ENCODE results near the gene VAMP2. TPM values are rescaled to one million over a fixed set of nuclear protein-coding genes. Genes with fewer than 3 reads are reported as not detected.

Gene VAMP2
- total RNA-seq, 1 donor, result 5.6 TPM

- TF ChIP-seq, protein P1, sequence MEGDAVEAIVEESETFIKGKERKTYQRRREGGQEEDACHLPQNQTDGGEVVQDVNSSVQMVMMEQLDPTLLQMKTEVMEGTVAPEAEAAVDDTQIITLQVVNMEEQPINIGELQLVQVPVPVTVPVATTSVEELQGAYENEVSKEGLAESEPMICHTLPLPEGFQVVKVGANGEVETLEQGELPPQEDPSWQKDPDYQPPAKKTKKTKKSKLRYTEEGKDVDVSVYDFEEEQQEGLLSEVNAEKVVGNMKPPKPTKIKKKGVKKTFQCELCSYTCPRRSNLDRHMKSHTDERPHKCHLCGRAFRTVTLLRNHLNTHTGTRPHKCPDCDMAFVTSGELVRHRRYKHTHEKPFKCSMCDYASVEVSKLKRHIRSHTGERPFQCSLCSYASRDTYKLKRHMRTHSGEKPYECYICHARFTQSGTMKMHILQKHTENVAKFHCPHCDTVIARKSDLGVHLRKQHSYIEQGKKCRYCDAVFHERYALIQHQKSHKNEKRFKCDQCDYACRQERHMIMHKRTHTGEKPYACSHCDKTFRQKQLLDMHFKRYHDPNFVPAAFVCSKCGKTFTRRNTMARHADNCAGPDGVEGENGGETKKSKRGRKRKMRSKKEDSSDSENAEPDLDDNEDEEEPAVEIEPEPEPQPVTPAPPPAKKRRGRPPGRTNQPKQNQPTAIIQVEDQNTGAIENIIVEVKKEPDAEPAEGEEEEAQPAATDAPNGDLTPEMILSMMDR (IDR thresholded peaks at IDR 0.05; ENCODE audit: insufficient read depth, low read depth, low read length), result no peak
- peak overlapping the region; percentile 47 for H3K4me3 ChIP-seq (ENCODE audit: low read depth, low read length)
- peak; percentile 90 for DNase-seq (ENCODE audit: low read depth)
These were observed 29.5 kb upstream of the VAMP2 start for GRCh38 chr17:8192070-8192815.

GRCh38 chr17:8190506-8190905, 27.8 kb upstream of the VAMP2 start:
- no peak for DNase-seq (ENCODE audit: low read depth)
- H3K4me3 ChIP-seq (ENCODE audit: low read depth, low read length), result peak overlapping the region; percentile 36
- TF ChIP-seq, protein P1 (IDR thresholded peaks at IDR 0.05; ENCODE audit: insufficient read depth, low read depth, low read length), result no peak

GRCh38 chr17:8189711-8190477, 27.1 kb upstream of the VAMP2 start, which contains the start of gene BORCS6:
Gene BORCS6, minus strand, starts transcription at chr17:8190180. Its CDS starts 40 bp downstream, at chr17:8190140.
- TF ChIP-seq, protein P1 (IDR thresholded peaks at IDR 0.05; ENCODE audit: insufficient read depth, low read depth, low read length), result peak; percentile 18
- DNase-seq (ENCODE audit: low read depth), result peak; percentile 99
- peak within 1 kb of the TSS; percentile 81 for H3K4me3 ChIP-seq (ENCODE audit: low read depth, low read length)

GRCh38 chr17:8189041-8189710, 26.4 kb upstream of the VAMP2 start:
- TF ChIP-seq, protein P1 (IDR thresholded peaks at IDR 0.05; ENCODE audit: insufficient read depth, low read depth, low read length), result no peak
- peak overlapping the region; percentile 81 for H3K4me3 ChIP-seq (ENCODE audit: low read depth, low read length)
- no peak for DNase-seq (ENCODE audit: low read depth)

DNA sequence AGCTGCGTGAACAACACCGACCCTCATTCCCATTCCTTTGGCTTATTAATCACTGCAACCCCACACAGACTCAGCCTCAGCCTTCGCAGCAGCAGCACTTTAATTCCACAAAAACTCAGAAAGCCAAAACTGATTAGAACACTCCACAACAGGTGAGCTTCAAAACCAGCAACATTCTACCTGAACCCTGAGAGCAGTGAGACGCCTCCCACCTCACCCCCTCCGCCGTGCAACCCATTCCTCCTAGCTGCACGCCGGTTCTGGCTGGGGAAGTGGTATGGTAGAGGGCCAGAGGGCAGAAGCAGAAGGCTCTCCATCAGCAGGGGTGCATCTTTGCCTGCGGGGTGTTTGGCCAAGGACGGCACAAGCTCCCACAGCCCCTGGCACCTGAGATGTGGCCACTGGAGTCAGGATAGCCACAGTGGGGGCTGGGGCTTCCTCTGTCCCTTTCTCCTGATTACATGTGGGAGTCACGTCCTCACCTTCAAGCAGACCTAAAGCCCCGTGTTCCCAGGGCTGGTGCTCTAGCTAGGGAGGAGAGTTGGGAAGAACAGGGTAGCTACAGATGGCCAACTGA, 25.6 kb upstream of the VAMP2 start:
- TF ChIP-seq, protein P1 (IDR thresholded peaks at IDR 0.05; ENCODE audit: insufficient read depth, low read depth, low read length), result no peak
- no peak for DNase-seq (ENCODE audit: low read depth)
- peak overlapping the region; percentile 81 for H3K4me3 ChIP-seq (ENCODE audit: low read depth, low read length)

GRCh38 chr17:8187517-8188262, 24.9 kb upstream of the VAMP2 start:
- TF ChIP-seq, protein P1 (IDR thresholded peaks at IDR 0.05; ENCODE audit: insufficient read depth, low read depth, low read length), result no peak
- peak overlapping the region; percentile 98 for H3K4me3 ChIP-seq (ENCODE audit: low read depth, low read length)
- peak; percentile 100 for DNase-seq (ENCODE audit: low read depth)
